ENCODE results near the gene PLG.
"Not testable (repeated sequence)": the region's sequence is repeated elsewhere in the genome, so short reads cannot be mapped to it uniquely, and the experiment has no call there.

Gene PLG

GRCh38 chr6:160701918-160702680 lies at the start of gene PLG:
Gene PLG (plus strand): TSS chr6:160702244. CDS start chr6:160702305, 61 bp downstream.
- not testable (repeated sequence) for DNase-seq

- DNase-seq: no peak
Measured at GRCh38 chr6:160659562-160659961, 42.5 kb upstream of the PLG start.

DNA sequence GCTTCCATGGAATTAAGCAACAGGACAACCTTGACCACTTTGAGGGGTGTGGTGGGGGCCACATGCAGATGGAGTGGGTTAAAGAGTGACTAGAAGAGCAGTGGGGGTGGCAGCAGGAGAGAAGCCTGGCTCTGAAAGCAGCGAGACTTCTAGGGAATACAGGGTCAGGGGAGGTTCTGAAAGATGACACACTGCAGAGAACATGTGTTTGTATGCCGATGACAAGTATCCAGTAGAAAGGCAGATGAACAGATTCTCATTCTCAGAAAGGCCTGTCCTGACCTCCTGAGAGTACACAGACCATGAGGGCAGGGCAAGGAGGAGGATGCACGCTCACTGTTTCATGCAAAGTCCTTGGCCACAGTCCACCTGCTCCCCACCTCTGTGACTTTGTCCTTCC lies 40.8 kb upstream of the PLG start:
- DNase-seq: no peak

- no peak for DNase-seq
Measured at GRCh38 chr6:160662429-160662828, 39.6 kb upstream of the PLG start.

- DNase-seq: no peak
Measured at GRCh38 chr6:160662842-160663241, 39.2 kb upstream of the PLG start.

DNA sequence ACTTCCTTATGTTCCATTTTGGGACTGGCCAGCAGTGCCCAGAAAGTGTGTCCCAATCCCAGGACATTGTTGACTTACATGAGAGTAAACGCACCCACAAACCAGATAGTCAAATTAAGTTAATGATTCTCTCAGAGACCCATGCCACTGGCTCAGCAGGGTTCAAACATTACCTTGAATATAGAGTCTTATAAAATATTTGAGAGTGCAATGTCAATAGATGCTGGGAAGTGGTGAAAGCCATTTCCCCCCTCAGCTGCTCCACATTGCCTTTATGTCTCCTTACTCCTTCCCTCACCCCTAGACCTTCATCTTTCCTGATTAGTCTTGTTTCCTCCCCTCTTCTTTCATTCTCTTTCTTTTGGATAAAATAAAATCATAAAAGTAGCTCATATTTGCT lies 37.8 kb upstream of the PLG start, which contains the start of gene LPA:
Gene LPA (minus strand): TSS at position 78 of the 400 bp plus-strand sequence. CDS start 61 bp downstream, at position 17.
- DNase-seq: not testable (repeated sequence)

DNA sequence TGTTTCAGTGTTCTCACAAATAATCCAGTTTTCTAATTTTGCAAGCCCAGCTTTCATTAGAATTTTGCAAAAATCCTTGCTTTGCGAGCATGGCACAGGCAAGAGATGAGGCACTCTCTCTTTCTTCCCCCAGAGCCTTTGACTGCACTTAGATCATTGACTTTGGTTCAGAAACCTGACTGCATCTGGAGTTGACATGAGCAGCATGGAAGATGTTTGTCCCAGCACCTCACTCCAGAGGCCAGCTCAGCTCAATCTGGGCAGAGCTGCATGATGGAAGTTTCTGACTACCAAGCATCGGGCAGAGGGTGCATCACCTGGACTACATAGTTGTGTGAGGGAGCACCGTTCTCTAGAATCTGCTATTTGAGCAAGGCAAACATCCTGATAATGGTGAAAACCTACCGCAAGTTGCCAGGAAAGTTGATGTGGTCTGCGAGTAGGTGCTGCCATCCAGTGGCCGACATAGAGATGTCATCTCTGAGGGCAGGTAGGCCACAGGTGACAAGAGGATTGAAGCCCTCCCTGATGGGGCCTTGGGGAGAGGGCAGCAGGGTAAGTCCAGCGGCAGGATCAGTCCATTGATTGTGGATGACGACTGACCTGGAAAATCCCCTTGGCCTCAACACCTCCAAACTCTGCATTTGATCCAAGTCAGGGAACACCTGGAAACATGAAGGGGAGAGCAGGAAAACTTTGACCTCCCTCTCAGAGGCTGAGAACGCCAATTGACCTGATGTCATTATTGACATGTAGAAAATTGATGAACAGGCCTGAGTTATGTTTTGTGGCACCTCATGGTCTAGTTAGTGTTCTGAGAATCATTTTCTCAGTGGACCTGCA lies 34.2 kb upstream of the PLG start:
- peak; percentile 76 for DNase-seq

- no peak for DNase-seq
Measured at GRCh38 chr6:160668589-160668988, 33.5 kb upstream of the PLG start.

DNA sequence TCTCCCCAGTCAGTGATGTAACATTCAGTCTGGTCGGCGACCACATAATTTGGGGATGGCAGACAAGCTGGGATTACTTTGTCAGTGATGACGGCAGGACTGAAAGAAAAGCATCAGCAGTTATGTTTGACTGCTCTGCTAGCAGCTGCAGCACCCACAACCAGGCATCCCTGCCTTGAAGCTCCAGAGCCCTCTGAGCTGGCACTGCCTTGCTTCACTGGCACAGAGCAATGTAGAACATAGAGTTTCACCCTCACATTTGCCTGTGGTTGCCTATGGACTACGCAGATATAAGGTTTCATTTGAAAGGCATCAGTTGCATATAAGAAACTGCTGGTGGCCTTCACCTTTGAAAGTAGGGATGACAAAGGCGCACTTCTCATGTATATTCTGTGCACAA lies 25.6 kb upstream of the PLG start:
- DNase-seq: not testable (repeated sequence)

GRCh38 chr6:160678230-160678629 lies 23.8 kb upstream of the PLG start:
- DNase-seq: no peak

- peak; percentile 53 for DNase-seq
Measured at GRCh38 chr6:160678744-160679401, 23.2 kb upstream of the PLG start.

DNA sequence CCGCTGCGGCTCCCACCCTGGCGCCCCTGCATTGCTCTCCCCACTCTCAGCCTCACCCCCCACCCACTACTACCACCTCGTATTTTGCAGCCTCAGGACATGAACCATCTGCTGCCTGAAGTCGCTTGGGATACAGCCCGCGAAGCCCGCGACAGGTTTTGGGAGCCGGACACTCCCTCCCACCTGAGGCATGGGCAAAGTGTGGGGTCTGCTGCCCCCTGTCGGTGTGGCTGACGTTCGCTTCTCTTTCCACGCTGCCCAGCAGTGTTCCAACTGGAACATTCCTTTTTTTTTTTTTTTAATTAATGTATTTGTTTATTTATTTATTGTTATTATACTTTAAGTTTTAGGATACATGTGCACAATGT lies 22.7 kb upstream of the PLG start:
- DNase-seq: peak; percentile 56

DNA sequence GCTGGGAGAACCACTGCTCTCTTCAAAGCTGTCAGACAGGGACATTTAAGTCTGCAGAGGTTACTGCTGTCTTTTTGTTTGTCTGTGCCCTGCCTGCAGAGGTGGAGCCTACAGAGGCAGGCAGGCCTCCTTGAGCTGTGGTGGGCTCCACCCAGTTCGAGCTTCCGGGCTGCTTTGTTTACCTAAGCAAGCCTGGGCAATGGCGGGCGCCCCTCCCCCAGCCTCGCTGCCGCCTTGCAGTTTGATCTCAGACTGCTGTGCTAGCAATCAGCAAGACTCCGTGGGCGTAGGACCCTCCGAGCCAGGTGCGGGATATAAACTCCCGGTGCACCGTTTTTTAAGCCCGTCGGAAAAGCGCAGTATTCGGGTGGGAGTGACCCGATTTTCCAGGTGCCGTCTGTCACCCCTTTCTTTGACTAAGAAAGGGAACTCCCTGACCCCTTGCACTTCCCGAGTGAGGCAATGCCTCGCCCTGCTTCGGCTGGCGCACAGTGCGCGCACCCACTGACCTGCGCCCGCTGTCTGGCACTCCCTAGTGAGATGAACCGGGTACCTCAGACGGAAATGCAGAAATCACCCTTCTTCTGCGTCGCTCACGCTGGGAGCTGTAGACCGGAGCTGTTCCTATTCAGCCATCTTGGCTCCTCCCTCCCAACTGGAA lies 16.8 kb upstream of the PLG start:
- not testable (repeated sequence) for DNase-seq

DNA sequence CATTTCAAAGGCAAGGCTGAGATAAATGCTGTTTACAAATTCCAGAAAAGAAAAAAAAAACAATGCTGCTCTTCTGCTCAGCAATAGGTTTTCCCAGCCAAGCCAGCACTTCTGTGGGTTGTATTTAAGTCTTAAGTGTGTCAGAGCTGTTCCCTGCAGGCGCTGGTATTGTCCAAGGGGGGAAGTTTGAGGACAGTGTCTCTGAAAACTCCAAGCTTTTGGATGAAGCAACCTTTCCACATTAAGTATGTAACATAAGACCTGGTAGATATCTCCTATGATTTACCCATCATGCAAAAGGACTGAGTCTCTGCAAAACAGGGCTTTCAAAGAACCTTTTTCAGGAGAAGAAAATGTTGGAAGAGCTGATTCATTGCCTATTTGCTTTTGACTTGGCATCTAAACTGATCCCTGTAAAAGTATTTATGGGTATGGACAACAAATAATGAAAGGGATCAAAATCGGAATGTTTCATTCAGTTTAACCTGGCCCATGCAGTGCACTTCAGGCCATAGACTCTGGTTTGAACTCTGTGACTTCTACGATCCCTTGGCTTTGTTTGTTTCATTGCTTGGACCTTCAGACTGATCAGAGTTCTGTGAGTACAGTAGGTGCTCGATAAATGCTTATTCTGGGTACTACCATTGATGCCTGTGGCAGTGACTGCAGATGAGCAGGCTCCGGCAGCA lies 16.1 kb upstream of the PLG start:
- DNase-seq: no peak

DNA sequence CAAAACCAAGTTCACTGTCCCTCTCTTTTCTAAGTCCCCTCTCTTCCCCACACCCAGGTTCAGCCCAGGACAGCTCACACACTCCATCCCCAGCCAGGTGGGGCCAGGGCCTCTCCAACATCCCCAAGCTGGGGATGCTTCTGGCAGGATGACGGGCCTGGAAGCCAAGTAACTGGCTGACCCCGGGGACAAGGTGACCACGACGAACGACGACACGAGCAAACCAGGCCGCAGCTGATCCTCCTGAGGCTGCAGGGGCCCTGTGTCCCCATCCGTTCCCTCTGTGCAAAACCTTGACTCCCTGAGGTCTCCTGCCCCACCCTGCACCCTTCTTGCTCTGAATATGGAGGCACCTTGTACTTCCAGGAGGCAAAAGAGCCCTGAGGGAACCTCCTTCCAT lies 11.6 kb upstream of the PLG start:
- no peak for DNase-seq

DNA sequence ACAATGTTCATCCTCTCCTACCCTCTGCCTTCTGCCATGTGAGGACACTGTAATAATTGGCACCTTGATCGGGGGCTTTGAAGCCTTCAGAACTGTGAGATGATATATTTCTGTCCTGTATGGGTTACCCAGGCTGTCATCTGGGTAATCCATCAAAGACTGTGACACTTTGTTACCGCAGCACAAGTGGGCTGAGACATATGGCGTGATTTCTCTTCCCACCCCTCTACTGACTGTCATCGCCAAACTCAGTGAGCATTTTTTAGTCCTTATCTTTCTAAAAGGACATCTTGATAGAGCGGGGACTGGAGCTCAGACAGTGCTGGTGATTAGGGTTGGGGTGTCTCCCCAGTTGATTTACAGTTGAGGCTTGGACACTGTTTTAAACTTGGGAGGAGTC lies 10.4 kb upstream of the PLG start:
- no peak for DNase-seq

DNA sequence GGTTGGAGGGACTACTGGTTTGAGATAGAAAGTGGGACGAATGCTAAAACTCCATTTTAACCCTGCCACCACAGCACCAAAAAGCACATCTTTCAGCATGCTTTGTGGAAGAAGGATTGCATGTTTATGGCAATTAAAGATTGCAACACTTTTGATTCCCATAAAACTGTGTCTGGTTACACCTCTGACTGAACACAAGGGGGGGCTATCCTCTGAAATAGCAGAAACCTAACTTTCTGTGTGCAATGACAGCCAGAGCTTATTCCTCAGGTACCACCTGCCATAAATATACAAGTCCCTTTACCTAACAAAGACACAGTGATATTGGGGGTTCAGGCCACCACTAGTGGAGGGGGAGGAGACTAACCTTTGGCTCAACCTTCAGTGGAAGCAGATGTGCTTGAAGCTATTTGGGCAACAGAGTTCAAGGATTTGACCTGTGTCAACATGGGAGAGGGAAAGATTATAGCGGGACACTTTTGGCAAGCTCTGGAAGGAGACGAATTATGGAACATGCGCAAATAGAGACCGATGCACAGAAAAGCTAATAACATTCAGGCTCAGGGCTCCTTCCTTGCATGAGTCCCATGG lies 9.6 kb upstream of the PLG start:
- DNase-seq: no peak

- not testable (repeated sequence) for DNase-seq
Measured at GRCh38 chr6:160695025-160695424, 7.0 kb upstream of the PLG start.

- not testable (repeated sequence) for DNase-seq
Measured at GRCh38 chr6:160695622-160696021, 6.4 kb upstream of the PLG start.

DNA sequence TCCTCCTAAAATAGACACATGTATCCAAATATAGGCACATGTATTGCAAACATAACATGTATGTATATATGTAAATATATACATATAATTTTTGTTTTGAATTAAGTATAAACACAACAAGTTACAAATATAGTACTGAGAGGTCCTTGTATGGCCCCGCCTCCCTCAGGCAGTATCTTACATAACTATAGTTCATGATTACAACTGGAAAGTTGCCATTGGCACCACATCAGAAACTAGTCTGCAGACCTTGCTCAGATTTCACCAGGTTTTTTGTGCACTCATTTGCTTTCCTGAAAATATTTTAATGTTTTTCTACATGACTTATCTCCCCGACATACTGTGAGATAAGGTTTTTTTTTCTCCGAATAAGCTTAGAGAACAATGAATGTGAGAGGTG lies 5.2 kb upstream of the PLG start:
- not testable (repeated sequence) for DNase-seq

GRCh38 chr6:160697826-160698225 lies 4.2 kb upstream of the PLG start:
- no peak for DNase-seq

DNA sequence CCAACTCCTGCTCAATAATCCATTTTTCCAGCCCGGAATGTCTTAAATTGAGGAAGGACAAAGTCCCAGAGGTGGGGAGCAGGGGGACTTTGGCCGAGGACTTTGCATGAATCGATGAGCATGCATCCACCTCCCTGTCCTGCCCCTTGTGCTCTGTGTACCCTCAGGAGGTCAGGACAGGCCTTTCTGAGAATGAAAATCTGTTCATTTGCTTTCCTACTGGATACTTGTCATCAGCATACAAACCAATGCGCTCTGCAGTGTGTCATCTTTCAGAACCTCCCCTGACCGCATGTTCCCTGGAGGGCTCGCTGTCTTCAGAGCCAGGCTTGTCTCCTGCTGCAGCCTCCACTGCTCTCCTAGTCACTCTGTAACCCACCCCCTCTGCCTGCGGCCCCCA lies 2.6 kb downstream of the PLG start:
- DNase-seq: not testable (repeated sequence)

All from islet precursor cell (in vitro differentiated cells).